Smooth muscle cell (in vitro differentiated cells): Measurements from ENCODE around the gene CPT2. TPM values are rescaled to one million over a fixed set of nuclear protein-coding genes. Genes with fewer than 3 reads are reported as not detected.

Experiments used
- DNase-seq: peaks from one replicate; lab custom pipeline; 2025; ENCODE audit not compliant: unreplicated experiment; lab: John Stamatoyannopoulos, UW
- H2AFZ ChIP-seq: fragments of 200-600 bp; sonication (generic); 2 replicates; pipeline ENCODE4 v1.6.0; 2016; ENCODE audit warnings: antibody characterized with exemption, low read depth, mild to moderate bottlenecking
- H3F3A ChIP-seq: fragments of 200-600 bp; sonication (generic); 2 replicates; pipeline ENCODE4 v1.6.0; 2017; ENCODE audit warnings: antibody characterized with exemption, low read depth
- H3K27ac ChIP-seq: fragments of 200-600 bp; sonication (generic); 2 replicates; pipeline ENCODE4 v1.5.1; 2016; ENCODE audit warnings: low read depth, mild to moderate bottlenecking
- H3K27me3 ChIP-seq: fragments of 200-600 bp; sonication (generic); 2 replicates; pipeline ENCODE4 v1.6.1; 2016; ENCODE audit warnings: low read depth, mild to moderate bottlenecking
- H3K36me3 ChIP-seq: fragments of 200-600 bp; sonication (generic); 2 replicates; pipeline ENCODE4 v1.5.1; 2016; ENCODE audit warnings: low read depth
- H3K4me1 ChIP-seq: fragments of 200-600 bp; sonication (generic); 2 replicates; pipeline ENCODE4 v1.5.1; 2016; ENCODE audit warnings: low read depth
- H3K4me2 ChIP-seq: fragments of 200-600 bp; sonication (generic); 2 replicates; pipeline ENCODE4 v1.6.0; 2016; ENCODE audit warnings: mild to moderate bottlenecking
- H3K4me3 ChIP-seq: fragments of 200-600 bp; sonication (generic); 2 replicates; pipeline ENCODE4 v1.5.1; 2016; ENCODE audit warnings: mild to moderate bottlenecking
- H3K79me2 ChIP-seq: fragments of 200-600 bp; sonication (generic); 2 replicates; pipeline ENCODE4 v1.6.0; 2016; ENCODE audit warnings: low read depth, mild to moderate bottlenecking
- H3K9ac ChIP-seq: fragments of 200-600 bp; sonication (generic); 2 replicates; pipeline ENCODE4 v1.6.0; 2016; ENCODE audit warnings: low read depth
- H3K9me3 ChIP-seq: fragments of 200-600 bp; sonication (generic); replicated peaks from 2 replicates; pipeline ENCODE4 v1.5.1; 2016; ENCODE audit warnings: low read depth
- H4K20me1 ChIP-seq: fragments of 200-600 bp; sonication (generic); 2 replicates; pipeline ENCODE4 v1.6.0; 2016; ENCODE audit warnings: low read depth
- WGBS: methylation state at CpG from one replicate; pipeline ENCODE4 v1.1.7; 2016; ENCODE audit warnings: low lambda C conversion rate; 5-methylcytosine and 5-hydroxymethylcytosine counted together
- polyA plus RNA-seq: library from polyadenylated mRNA; unstranded; fragments of >200 nt; fragmentation: Nextera tagmentation; extraction: Ambion mirVana; gene quantifications from 2 replicates; pipeline ENCODE4 v1.2.1, GENCODE V29; 2016
- total RNA-seq: library from RNA; depleted of rRNA; stranded (reverse); fragments of >200 nt; gene quantifications from 2 replicates; pipeline ENCODE4 v1.2.3, GENCODE V29; 2014
- TF ChIP-seq, protein P1 (sequence below): fragments of 200-600 bp; sonication (generic); IDR thresholded peaks from 2 replicates; pipeline ENCODE4 v1.5.1; 2017; ENCODE audit warnings: borderline replicate concordance, mild to moderate bottlenecking, antibody characterized with exemption; ENCODE audit not compliant: insufficient read depth, poor library complexity, severe bottlenecking

Gene CPT2
- total and polyA plus RNA-seq, 2 experiments from 2014 or later: 13.3 to 15.7 TPM

DNA sequence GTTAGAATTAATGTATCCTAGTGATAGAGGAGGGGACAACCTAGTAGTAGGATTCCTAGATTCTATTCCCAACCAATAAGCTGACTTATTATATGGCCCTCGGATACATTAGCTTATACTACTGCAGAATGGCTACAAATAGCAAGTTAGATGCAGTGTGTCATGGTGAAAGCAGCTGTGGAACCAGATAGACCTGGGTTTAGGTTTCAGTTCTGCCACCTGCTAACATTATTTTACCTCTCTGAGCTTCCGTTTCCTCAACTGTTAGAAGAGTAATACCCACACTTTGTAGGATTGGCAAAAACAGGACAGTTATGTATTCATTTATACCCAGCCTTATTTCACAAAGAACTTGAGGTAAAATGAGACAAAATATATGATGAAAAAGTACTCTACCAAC is 63.3 kb downstream of the CPT2 start:
- H3K4me3 ChIP-seq: no peak overlapping the region
- no peaks in the 10 kb centered on the region for H3F3A ChIP-seq
- H3K4me1 ChIP-seq: no peaks in the 10 kb centered on the region
- no peaks in the 10 kb centered on the region for H3K79me2 ChIP-seq
- DNase-seq: no peak
- 93% methylated on average over 2 of the region's 2 CpGs for WGBS
- H3K4me2 ChIP-seq: no peak overlapping the region
- H3K36me3 ChIP-seq: no peaks in the 10 kb centered on the region
- TF ChIP-seq, protein P1, sequence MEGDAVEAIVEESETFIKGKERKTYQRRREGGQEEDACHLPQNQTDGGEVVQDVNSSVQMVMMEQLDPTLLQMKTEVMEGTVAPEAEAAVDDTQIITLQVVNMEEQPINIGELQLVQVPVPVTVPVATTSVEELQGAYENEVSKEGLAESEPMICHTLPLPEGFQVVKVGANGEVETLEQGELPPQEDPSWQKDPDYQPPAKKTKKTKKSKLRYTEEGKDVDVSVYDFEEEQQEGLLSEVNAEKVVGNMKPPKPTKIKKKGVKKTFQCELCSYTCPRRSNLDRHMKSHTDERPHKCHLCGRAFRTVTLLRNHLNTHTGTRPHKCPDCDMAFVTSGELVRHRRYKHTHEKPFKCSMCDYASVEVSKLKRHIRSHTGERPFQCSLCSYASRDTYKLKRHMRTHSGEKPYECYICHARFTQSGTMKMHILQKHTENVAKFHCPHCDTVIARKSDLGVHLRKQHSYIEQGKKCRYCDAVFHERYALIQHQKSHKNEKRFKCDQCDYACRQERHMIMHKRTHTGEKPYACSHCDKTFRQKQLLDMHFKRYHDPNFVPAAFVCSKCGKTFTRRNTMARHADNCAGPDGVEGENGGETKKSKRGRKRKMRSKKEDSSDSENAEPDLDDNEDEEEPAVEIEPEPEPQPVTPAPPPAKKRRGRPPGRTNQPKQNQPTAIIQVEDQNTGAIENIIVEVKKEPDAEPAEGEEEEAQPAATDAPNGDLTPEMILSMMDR: no peak
- no peaks in the 10 kb centered on the region for H3K27me3 ChIP-seq
- no peaks in the 10 kb centered on the region for H3K9me3 ChIP-seq
- H2AFZ ChIP-seq: no peak overlapping the region
- H3K9ac ChIP-seq: no peak overlapping the region
- no peaks in the 10 kb centered on the region for H4K20me1 ChIP-seq
- no peak overlapping the region for H3K27ac ChIP-seq

- no peaks in the 10 kb centered on the region for H3K36me3 ChIP-seq
- no peaks in the 10 kb centered on the region for H3K79me2 ChIP-seq
- H3K4me3 ChIP-seq: no peak overlapping the region
- H2AFZ ChIP-seq: no peak overlapping the region
- H3K4me2 ChIP-seq: no peak overlapping the region
- no peaks in the 10 kb centered on the region for H4K20me1 ChIP-seq
- H3F3A ChIP-seq: no peaks in the 10 kb centered on the region
- H3K9ac ChIP-seq: no peak overlapping the region
- 46% methylated on average over 4 of the region's 4 CpGs for WGBS
- H3K27ac ChIP-seq: no peak overlapping the region
- TF ChIP-seq, protein P1: no peak
- no peaks in the 10 kb centered on the region for H3K27me3 ChIP-seq
- DNase-seq: no peak
- no peaks in the 10 kb centered on the region for H3K9me3 ChIP-seq
- H3K4me1 ChIP-seq: no peaks in the 10 kb centered on the region
Measured at GRCh38 chr1:53260631-53261247, 64.1 kb downstream of the CPT2 start.

DNA sequence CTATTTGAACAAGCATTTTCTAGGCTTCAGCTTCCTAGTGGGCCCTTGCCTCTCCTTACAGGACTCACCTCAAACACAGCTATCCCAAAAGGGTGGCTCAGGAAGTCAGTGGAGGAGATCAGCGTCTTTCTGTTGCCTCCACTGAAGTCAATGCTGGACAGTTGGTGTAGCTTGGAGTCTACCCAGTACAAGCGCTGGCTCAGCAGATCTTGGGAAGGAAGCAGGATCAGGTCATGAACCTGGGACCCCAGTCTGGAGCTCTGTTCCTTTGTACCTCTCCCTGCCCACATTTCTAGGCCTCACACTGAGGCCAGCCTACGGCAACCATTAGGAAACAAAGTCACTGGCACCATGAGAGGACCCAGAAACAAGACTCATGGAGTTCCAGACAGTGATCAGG is 65.4 kb downstream of the CPT2 start:
- Histone ChIP-seq H3K9me3 (no peaks in the 10 kb centered on the region), H3K36me3 (no peaks in the 10 kb centered on the region), H3F3A (no peaks in the 10 kb centered on the region), H3K9ac (no peak overlapping the region), H3K79me2 (no peaks in the 10 kb centered on the region), H3K4me2 (no peak overlapping the region), H2AFZ (no peak overlapping the region), H3K27me3 (no peaks in the 10 kb centered on the region), H3K4me3 (no peak overlapping the region), H3K27ac (no peak overlapping the region), H4K20me1 (no peaks in the 10 kb centered on the region), H3K4me1 (no peaks in the 10 kb centered on the region)
- WGBS: 95% methylated on average over 3 of the region's 3 CpGs
- DNase-seq: no peak
- TF ChIP-seq, protein P1: no peak

Other genes with a start within 250 kb of the CPT2 start
- 0.27 TPM in 1 of 2 replicates, not detected in the other for gene PODN, start 134.6 kb upstream of the CPT2 start, total RNA-seq
- gene PODN, start 134.6 kb upstream of the CPT2 start, polyA plus RNA-seq: 0.45 and 1.1 TPM in 2 replicates
- gene SLC1A7, start 54.2 kb upstream of the CPT2 start, total RNA-seq: not detected in 2 replicates
- 0.05 and 0.53 TPM in 2 replicates for gene SLC1A7, start 54.2 kb upstream of the CPT2 start, polyA plus RNA-seq
- 39.3 and 49.4 TPM in 2 replicates for gene CZIB, start 23.8 kb downstream of the CPT2 start, total RNA-seq
- gene CZIB, start 23.8 kb downstream of the CPT2 start, polyA plus RNA-seq: 45.8 and 47.9 TPM in 2 replicates
- 30.5 and 37.3 TPM in 2 replicates for gene MAGOH, start 41.7 kb downstream of the CPT2 start, total RNA-seq
- gene MAGOH, start 41.7 kb downstream of the CPT2 start, polyA plus RNA-seq: 28.5 and 38.4 TPM in 2 replicates
- gene LRP8, start 131.2 kb downstream of the CPT2 start, total RNA-seq: 3.6 and 5.6 TPM in 2 replicates
- 4.2 and 8.1 TPM in 2 replicates for gene LRP8, start 131.2 kb downstream of the CPT2 start, polyA plus RNA-seq